Central memory CD8-positive, alpha-beta T cell (primary cell): Measurements from ENCODE around the gene PRKCB.

Experiments used
- ATAC-seq: fragments of 150-1000 bp; cut with Tn5 transposase; replicated peaks from 2 replicates; pipeline ENCODE4 v1.10.0; 2022; ENCODE audit warnings: mild to moderate bottlenecking, moderate FRiP score, moderate number of reproducible peaks; ENCODE audit not compliant: poor library complexity, severe bottlenecking; ENCODE audit errors: extremely low read depth
- DNase-seq, 2 donors: peaks; one replicate each; pipeline ENCODE4 v3.0.0; 2021; ENCODE audit warnings: low spot score in 2 of 2
- H3K27ac Mint-ChIP-seq: one replicate; pipeline ENCODE4 v1.8.0; 2022; ENCODE audit warnings: low read depth, mild to moderate bottlenecking, moderate library complexity, mixed read lengths
- H3K27me3 Mint-ChIP-seq: one replicate; pipeline ENCODE4 v1.8.0; 2022; ENCODE audit warnings: mixed read lengths
- H3K36me3 Mint-ChIP-seq: one replicate; pipeline ENCODE4 v1.8.0; 2022; ENCODE audit warnings: mild to moderate bottlenecking, moderate library complexity, mixed read lengths; ENCODE audit not compliant: insufficient read depth
- H3K4me1 Mint-ChIP-seq: one replicate; pipeline ENCODE4 v1.8.0; 2022; ENCODE audit warnings: mixed read lengths
- H3K4me3 Mint-ChIP-seq: one replicate; pipeline ENCODE4 v1.8.0; 2022; ENCODE audit warnings: mild to moderate bottlenecking, moderate library complexity, mixed read lengths
- H3K9me3 Mint-ChIP-seq: one replicate; pipeline ENCODE4 v1.8.0; 2022; ENCODE audit warnings: mixed read lengths

The PRKCB gene

DNA sequence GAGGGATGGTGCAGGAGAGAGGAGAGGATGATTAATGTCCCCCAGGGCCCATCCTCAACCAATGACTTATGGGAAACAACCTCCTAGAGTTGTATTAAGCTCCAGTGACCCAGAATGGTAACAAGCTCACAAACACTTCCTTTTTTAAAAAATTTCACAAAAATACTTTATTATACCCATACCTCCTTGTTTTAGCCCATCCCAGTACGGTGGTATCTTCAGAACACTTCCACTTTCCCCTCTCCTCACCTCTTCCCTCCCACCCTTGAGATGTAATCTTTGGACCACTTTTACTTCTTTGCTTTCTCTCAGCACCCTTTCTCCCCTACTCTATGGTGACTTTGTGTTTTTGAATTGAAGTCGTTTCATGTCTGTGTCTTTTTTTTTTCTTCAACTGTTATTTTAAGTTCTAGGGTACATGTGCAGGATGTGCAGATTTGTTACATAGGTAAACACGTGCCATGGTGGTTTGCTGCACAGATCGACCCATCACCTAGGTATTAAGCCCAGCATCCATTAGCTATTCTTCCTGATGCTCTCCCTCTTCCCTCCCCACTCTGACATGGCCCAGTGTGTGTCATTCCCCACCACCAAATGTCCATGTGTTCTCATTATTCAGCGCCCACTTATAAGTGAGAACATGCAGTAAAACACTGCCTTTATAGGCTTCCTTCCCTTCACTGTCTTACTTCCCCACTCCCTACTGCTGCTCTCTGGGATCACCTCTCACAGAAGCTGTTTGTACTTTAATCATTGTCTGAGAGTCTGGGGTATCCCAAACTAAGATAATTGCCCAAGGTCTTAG, 124.5 kb downstream of the PRKCB start:
- ATAC-seq (no peak), DNase-seq (no peak)
- Mint-ChIP-seq H3K27ac (peak overlapping the region; percentile 3), H3K27me3 (no peaks in the 10 kb centered on the region), H3K9me3 (no peaks in the 10 kb centered on the region), H3K4me3 (peak overlapping the region; percentile 36), H3K4me1 (peaks cover 75% of the 10 kb centered on the region), H3K36me3 (peaks cover 7% of the 10 kb centered on the region)

DNA sequence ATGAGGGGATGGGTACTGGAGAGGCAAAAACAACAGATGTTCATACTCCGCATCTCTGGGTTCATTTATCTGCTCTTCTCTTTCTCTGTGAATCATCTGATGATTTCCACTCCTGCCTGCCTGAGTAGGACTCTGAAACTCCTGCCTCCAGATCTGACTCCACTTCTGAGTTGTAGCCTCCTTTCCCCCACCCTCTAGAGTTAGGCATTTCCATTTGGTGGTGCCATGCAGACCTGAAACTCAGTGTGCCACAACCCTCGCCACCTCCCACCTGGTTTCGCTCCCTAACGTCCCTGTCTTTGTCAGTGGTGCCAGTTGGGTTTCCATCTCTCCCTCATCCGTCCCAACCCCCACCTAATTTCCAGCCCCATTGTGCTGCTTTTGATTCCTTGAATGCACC, 126.2 kb downstream of the PRKCB start:
- Mint-ChIP-seq H3K9me3 (no peaks in the 10 kb centered on the region), H3K27me3 (no peaks in the 10 kb centered on the region), H3K36me3 (peaks cover 12% of the 10 kb centered on the region), H3K27ac (no peak overlapping the region), H3K4me1 (peaks cover 79% of the 10 kb centered on the region), H3K4me3 (no peak overlapping the region)
- ATAC-seq (no peak), DNase-seq (peak in 1 of 2 donors; percentile 1)

DNA sequence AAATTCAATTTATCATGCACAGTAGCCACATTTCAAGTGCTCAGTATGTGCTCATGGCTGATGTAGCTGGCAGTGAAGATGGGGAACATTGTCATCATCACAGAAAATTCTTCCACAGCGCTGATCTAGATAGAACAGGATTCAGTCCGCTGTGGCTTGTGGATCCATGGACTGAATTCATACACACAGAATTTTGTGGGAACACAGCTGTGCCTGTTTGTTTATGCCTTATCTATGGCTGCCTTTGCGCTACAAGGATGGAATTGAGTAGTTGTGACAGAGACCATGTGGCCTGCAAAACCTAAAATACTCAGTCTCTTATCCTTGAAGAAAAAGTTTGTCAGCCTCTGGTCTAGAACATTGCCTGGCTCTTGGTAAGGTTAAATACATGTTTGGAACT, 128.4 kb downstream of the PRKCB start:
- ATAC-seq (no peak), DNase-seq (no peak)
- Mint-ChIP-seq H3K4me3 (no peak overlapping the region), H3K36me3 (peaks cover 12% of the 10 kb centered on the region), H3K4me1 (peaks cover 76% of the 10 kb centered on the region), H3K9me3 (no peaks in the 10 kb centered on the region), H3K27ac (no peak overlapping the region), H3K27me3 (no peaks in the 10 kb centered on the region)

DNA sequence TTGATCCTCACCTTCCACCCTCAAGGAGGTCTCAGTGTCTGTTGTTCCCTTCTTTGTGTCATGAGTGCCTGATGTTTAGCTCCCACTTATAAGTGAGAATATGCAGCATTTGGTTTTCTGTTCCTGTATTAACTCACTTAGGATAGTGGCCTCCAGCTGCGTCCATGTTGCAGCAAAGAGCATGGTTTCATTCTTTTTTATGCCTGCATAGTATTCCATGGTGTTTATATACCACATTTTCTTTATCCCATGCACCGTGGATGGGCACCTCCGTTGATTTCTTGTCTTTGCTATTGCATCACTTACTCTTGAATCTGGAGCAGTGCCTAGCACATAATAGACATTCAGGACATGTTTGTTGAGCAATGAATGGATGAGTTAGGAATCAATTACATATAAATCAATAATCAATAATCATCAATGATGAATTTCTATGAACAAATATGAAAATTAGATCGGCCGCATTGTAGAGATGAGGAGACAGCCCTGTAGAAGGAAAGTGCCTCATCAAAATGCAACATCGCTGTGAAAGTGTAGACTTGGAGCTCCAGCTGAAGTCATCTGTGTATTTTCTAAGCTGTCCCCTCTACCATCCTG, 129.5 kb downstream of the PRKCB start:
- ATAC-seq: no peak
- Mint-ChIP-seq H3K4me1 (peaks cover 76% of the 10 kb centered on the region), H3K36me3 (peaks cover 12% of the 10 kb centered on the region), H3K27me3 (no peaks in the 10 kb centered on the region), H3K9me3 (no peaks in the 10 kb centered on the region), H3K4me3 (no peak overlapping the region), H3K27ac (no peak overlapping the region)
- DNase-seq: no peak

DNA sequence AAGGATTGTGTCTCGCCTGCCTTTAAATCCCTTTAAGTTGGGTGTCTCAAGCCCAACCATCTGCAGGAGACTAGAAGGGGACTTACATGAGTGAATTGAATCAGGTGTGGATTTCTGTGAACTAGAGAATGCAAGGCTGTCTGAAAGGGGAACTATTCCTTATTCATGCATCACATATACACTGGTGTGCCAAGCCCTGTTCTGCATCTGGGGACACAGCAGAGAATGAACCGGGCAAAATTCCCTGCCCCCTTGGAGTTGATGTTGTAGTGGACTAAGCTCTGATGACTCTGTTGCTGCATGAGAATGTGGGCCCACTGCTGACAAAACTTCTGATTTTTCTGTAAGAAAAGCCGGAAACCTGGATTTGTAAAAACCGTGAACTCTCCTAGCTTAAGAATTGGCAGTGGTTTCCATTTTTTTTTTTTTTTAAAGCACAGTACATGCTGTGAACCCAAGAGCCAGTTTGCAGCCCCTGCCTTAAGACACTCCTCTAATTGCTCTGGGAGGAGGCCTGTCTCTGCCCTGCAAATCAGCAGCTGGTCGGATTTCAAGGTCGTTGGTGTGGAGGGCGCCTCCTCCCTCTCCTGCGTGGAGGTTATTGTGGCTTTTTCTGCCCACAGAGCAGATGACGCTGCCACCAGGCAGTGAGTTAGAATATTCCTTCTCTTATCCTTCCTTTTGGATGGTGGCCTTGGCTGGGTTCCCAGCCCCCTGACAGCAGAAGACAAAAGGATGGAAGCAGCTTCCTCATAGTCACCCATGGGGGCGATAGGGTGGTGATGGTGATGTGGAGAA, 131.0 kb downstream of the PRKCB start:
- H3K27ac Mint-ChIP-seq: peak overlapping the region; percentile 13
- H3K4me3 Mint-ChIP-seq: no peak overlapping the region
- H3K4me1 Mint-ChIP-seq: peaks cover 70% of the 10 kb centered on the region
- no peak for DNase-seq
- no peaks in the 10 kb centered on the region for H3K27me3 Mint-ChIP-seq
- H3K36me3 Mint-ChIP-seq: peaks cover 12% of the 10 kb centered on the region
- H3K9me3 Mint-ChIP-seq: no peaks in the 10 kb centered on the region
- ATAC-seq: no peak

DNA sequence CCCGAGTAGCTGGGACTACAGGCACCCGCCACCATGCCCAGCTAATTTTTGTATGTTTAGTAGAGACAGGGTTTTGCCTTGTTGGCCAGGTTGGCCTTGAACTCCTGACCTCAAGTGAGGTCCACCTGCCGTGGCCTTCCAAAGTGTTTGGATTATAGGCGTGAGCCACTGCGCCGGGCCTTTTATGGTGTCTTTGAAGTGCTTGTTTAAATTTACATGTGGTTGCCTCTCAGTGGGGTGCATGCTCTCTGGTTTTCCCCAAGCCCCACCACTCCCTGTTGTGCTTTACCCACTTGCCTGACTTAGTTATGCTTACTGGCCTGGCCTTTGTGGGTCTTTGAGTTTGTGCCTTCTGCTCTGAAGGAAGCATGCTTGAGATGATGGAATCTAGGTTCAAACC, 132.0 kb downstream of the PRKCB start:
- no peak for ATAC-seq
- H3K9me3 Mint-ChIP-seq: no peaks in the 10 kb centered on the region
- no peaks in the 10 kb centered on the region for H3K27me3 Mint-ChIP-seq
- peaks cover 10% of the 10 kb centered on the region for H3K36me3 Mint-ChIP-seq
- no peak overlapping the region for H3K27ac Mint-ChIP-seq
- H3K4me1 Mint-ChIP-seq: peaks cover 67% of the 10 kb centered on the region
- H3K4me3 Mint-ChIP-seq: no peak overlapping the region
- no peak for DNase-seq

DNA sequence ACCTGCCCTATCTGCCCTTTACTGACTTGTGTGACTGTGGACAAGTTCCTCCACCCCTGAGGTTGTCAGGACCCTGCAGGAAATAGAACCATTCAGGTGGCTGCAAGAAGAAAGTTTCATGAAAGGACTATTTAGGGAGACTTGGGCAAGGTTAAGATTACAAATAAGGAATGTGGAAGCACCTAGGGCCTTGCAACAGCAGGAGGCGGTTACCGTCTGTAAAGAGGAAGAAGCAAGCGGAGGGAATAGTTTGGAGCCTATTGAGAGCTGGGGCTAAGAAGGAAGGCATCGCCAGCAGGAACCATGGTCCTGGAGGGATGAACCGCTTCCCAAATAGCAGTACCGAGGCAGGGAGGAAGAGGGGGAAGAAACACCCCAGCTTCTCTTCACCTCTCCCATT, 132.4 kb downstream of the PRKCB start:
- Mint-ChIP-seq H3K27ac (no peak overlapping the region), H3K27me3 (no peaks in the 10 kb centered on the region), H3K4me3 (no peak overlapping the region), H3K4me1 (peaks cover 65% of the 10 kb centered on the region), H3K9me3 (no peaks in the 10 kb centered on the region), H3K36me3 (peaks cover 10% of the 10 kb centered on the region)
- DNase-seq: no peak
- ATAC-seq: no peak

DNA sequence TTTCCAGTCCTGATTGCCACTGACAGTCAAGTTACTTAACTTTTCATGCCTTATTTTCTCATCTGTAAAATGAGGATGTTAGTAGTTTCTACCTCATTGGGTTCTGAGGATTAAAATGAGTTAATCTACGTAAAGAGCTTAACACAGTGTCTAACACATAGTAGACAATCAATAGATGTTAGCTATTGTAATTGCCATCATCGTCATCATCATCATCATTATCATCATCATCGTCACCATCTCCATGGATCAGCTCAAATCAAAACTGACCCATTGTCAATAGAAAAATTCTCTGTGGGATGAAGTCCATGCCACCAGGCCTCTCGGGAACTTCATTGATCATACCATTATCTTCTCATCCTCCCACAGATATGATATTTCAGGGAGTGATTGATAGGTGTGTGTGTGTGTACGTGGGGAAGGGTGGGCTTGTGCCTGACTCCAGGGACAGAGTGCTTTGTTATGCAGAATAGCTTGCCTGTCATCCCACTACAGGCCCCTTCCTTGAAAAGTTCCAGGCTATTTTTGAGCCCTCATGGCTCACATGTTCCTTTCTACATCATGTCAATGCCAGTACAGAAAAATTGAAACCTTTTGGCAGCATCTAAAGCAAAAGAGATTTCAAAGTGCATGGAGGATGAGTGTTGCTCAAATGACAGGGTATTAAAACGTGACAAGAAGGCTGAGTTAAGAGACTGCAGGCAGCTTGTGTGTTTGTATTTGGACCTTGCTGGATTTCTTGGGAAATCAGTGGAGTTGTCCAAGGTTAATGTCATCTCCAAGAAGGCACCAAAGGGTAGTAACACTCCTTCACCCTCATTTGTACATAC, 133.9 kb downstream of the PRKCB start:
- Mint-ChIP-seq H3K36me3 (peaks cover 11% of the 10 kb centered on the region), H3K27ac (no peak overlapping the region), H3K4me3 (no peak overlapping the region), H3K9me3 (no peaks in the 10 kb centered on the region), H3K4me1 (peaks cover 68% of the 10 kb centered on the region), H3K27me3 (no peaks in the 10 kb centered on the region)
- DNase-seq: no peak
- ATAC-seq: no peak

DNA sequence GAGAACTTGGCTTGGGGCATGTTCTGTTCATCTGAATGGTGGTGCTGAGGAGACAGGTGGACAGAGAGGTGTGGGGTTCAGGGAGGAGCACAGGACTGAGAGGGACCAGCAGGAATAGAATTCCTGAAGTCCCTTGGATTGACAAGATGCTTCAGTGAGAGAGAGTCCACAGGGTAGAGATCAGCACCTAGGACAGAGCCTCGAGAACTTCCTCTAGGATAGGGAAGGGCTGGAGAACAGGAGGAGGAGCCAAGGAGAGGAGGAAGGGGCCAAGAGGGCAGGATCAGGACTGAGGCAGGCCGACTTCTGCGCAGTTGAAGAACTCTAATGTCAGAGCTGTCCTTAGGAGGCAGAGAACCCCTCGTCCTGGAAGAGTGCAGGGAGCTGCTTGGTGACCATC, 138.4 kb downstream of the PRKCB start:
- Mint-ChIP-seq H3K4me1 (peaks cover 74% of the 10 kb centered on the region), H3K27me3 (no peaks in the 10 kb centered on the region), H3K4me3 (no peak overlapping the region), H3K9me3 (no peaks in the 10 kb centered on the region), H3K36me3 (peaks cover 2% of the 10 kb centered on the region), H3K27ac (peak overlapping the region; percentile 26)
- ATAC-seq: no peak
- no peak for DNase-seq

DNA sequence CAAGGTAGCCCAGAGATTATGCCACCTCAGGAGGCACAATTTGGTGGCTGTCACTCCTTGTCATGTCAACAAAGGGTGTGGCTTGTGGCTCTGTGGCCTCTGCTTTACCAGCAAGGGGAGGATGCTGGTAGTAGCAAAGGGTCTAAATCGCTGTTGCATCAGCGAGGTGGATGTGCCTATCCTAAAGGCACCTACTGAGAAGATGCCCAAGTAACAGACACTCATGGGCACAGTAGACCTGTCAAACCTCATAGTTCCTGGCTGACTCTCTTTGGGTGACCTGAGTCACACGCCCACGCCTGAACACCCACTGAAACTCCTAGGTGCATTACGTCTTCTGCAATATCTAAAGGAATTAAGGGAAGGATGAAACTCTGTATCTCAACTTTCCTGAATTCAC, 139.5 kb downstream of the PRKCB start:
- peaks cover 74% of the 10 kb centered on the region for H3K4me1 Mint-ChIP-seq
- ATAC-seq (no peak), DNase-seq (no peak)
- no peaks in the 10 kb centered on the region for H3K27me3 Mint-ChIP-seq
- no peak overlapping the region for H3K4me3 Mint-ChIP-seq
- H3K36me3 Mint-ChIP-seq: peaks cover 2% of the 10 kb centered on the region
- no peak overlapping the region for H3K27ac Mint-ChIP-seq
- H3K9me3 Mint-ChIP-seq: no peaks in the 10 kb centered on the region

DNA sequence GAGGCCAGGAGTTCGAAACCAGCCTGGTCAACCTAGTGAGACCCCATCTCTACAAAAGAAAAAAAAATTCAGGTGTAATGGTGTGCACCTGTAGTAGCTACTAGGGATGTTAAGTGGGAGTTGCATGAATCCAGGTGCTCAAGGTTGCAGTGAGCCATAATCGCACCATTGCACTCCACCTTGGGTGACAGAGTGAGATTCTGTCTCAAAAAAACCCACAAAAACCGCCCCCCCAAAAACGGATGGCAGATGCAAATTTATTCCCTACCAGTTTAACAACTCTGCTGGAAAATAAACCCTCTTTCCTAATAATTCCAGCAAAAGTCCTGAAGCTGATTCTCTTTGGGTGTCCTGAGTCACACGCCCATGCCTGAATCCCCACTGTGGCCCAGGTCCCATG, 140.3 kb downstream of the PRKCB start:
- Mint-ChIP-seq H3K4me3 (no peak overlapping the region), H3K9me3 (no peaks in the 10 kb centered on the region), H3K27ac (peak overlapping the region; percentile 27), H3K4me1 (peaks cover 77% of the 10 kb centered on the region), H3K36me3 (peaks cover 2% of the 10 kb centered on the region), H3K27me3 (no peaks in the 10 kb centered on the region)
- ATAC-seq: no peak
- DNase-seq: no peak

DNA sequence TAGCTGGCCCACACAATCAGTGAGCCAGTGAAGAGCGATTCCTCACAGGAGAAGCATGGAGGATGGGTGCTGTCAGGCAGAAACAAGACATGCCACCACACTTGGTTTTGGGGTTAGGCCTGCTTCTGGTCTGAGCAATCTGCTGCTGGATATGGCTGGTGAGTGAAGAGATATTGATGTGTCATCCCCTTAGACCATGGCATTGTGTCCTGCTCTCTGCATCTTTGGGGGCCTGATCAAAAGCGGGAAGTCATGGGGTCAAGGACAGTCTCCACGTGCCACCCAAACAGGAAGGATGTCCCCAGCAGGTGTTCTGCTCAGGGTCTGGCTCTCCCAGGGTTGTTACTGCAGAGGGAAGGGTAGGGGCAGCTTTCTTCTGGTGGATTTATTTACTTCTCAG, 140.7 kb downstream of the PRKCB start:
- Mint-ChIP-seq H3K9me3 (no peaks in the 10 kb centered on the region), H3K4me1 (peaks cover 77% of the 10 kb centered on the region), H3K27ac (peak overlapping the region; percentile 27), H3K27me3 (no peaks in the 10 kb centered on the region), H3K36me3 (peaks cover 2% of the 10 kb centered on the region), H3K4me3 (no peak overlapping the region)
- ATAC-seq: no peak
- no peak for DNase-seq
